GM12891 (cell line): ENCODE results near the gene NAT10.

Experiments used
- PAX5 ChIP-seq: IDR thresholded peaks from 2 replicates; pipeline ENCODE4 v1.6.1; 2011; ENCODE audit warnings: low read length, moderate library complexity, mild to moderate bottlenecking; ENCODE audit not compliant: insufficient read depth, severe bottlenecking
- POLR2A ChIP-seq: IDR thresholded peaks from 2 replicates; pipeline ENCODE4 v1.6.1; 2011; ENCODE audit warnings: low read depth, low read length, control low read depth
- POLR2AphosphoS5 ChIP-seq: IDR thresholded peaks from 2 replicates; pipeline ENCODE4 v1.6.1; 2011; ENCODE audit warnings: low read depth, low read length, control low read depth
- SPI1 ChIP-seq: IDR thresholded peaks from 2 replicates; pipeline ENCODE4 v1.6.1; 2011; ENCODE audit warnings: low read depth, low read length, control low read depth
- TAF1 ChIP-seq: IDR thresholded peaks from 2 replicates; pipeline ENCODE4 v1.6.1; 2011; ENCODE audit warnings: low read depth, low read length, control low read depth

DNA sequence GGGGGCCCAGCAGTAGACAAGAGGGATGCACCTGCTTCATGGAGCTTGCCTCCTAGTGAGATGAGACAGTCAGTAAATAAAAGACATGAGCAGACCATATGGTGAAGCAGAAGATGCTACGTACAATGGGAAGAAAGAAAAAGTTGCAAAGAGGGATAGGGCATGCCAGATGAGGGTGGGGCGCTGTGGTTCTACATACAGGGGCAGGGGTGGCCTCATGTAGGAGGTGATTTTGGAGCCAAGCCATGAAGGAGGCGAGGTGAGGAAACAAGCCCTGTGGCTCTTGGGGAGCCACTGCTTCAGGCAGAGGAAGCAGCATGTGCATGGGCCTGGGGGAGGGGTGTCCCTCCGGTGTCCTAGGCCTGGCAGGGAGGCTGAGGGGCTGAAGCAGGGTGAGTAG is 15.2 kb downstream of the NAT10 start:
- TF ChIP-seq POLR2A (no peak), TAF1 (no peak), POLR2AphosphoS5 (no peak), SPI1 (no peak), PAX5 (no peak)
